LHCN-M2 (cell line): ENCODE results near the gene CCDC88C. TPM values are rescaled to one million over a fixed set of nuclear protein-coding genes. Genes with fewer than 3 reads are reported as not detected.
"Not testable (repeated sequence)": the region's sequence is repeated elsewhere in the genome, so short reads cannot be mapped to it uniquely, and the experiment has no call there.

Experiments
- DNase-seq: peaks from one replicate; pipeline ENCODE4 v3.0.0-alpha.2; 2012; ENCODE audit warnings: low read depth
- total RNA-seq: library from RNA; depleted of rRNA; stranded (reverse); fragments of >200 nt; gene quantifications from 2 replicates; pipeline ENCODE4 v1.2.3, GENCODE V29; 2014

CCDC88C gene
- total RNA-seq, 1 experiment from 2014 or later: 0.06 TPM

DNA sequence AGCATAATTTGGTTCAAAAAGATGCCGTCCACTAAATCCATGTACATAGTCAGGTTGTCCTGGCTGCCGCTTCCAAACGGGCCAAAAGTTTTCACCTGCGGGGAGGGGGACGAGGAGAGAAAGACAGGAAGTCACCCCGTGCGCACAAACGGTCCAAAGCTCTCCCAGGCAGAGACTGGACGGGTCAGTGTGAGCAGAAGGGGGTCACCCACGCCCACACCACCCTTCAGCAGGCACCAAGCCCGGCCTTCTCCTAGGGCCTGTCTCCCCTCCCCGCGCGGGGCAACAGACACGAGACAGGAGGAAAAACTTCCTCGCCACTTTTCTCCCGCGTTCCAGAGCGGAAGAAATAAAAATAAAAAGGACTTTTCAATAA, 888 bp downstream of the CCDC88C start:
- DNase-seq: no peak

- no peak for DNase-seq
These were observed 1.6 kb downstream of the CCDC88C start for GRCh38 chr14:91415794-91416743.

GRCh38 chr14:91414475-91414833, 3.2 kb downstream of the CCDC88C start:
- no peak for DNase-seq

DNA sequence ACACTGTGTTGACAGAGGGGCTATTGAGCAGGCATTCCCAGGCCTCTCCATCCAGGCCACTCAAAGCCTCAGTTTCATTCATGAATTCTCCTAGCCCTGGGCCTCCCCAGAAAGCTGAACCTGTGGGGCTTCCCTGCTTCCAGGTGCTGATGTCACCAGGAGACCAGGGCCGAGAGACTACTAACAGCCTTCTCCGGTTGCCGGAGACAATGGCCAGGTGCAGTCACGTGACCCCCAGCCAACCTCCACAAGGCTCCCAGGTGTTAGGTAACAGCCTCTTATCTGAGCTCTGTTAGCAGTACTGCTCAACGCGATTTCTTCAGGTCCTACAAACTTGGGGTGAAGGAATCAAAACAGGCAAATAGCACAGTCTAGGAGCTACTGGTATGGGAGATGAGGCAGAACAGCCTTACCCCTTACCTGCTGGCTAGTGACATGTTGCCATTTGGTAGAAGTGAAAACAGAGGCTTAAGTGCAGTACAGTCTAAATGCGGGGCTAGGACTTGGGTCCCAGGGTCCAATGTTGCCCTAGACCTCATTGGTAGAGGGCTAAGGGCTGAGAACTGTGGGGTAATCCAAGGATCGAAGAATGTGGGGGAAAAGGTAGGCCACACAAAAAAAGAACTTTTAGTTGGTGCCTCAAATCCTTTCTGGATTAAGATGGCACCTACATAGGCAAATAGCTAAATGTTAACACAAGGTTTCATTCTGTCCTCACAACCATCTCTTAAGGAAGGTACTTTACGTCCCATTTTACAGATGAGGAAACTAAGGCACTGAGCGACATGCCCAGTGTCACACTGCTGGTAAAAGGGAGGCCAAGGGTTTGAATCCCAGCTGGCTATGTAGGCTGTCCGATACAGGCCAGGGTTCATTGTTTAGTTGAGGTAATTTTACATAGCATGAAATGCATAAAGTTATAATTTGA, 3.8 kb downstream of the CCDC88C start:
- no peak for DNase-seq

DNA sequence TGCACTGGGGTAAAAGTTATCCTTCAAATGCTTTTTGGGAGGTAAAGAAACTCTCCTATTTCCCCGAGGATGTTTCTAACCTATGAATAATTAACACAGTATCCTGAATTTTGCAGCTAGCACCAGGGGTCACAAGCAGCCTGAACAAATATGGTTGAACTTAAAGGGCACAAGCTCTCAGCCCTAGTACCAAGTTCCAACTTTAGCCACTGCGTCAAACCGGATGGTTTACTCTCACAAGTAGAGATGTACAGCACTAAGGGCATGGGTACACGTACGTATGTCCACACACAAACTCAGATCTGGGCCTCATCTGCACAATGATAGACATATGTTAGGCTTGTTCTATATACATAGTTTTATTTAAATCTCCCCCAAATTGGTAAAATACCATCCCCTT, 4.7 kb downstream of the CCDC88C start:
- DNase-seq: no peak

DNA sequence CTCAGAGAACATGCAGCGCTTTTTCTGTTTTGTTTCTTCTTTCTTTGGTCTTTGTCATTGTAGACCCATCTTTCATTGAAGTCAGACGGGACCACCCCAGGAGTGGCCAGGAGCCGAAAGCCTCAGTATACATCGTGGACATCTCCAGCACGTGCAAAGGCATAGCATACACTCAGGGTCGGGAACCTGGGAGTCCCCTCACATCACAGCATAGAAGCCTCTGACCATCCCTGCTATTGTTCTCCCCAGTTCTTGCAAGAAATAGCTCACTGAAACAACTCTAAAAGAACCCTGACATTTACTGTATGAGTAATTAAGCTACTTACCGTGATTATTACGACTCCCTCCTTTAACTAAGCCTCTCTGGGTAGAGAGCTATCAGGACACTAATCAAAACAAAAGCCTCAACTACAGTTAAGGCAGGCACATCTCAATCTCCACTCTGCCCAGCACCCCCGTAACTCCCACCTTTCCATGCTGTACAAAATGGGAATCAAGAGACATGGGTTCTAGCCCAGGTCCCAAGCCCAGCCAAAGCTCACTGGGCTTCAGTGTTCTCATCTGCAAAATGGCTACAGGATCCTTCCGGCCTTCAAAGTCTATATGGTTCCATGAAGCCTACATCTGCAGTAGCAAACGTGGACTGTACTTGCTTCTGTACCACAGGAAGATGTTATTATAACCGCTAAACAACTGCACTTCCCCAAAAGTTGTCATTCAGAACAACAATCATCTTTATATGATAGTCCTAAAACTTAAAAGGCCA, 6.7 kb downstream of the CCDC88C start:
- no peak for DNase-seq

DNA sequence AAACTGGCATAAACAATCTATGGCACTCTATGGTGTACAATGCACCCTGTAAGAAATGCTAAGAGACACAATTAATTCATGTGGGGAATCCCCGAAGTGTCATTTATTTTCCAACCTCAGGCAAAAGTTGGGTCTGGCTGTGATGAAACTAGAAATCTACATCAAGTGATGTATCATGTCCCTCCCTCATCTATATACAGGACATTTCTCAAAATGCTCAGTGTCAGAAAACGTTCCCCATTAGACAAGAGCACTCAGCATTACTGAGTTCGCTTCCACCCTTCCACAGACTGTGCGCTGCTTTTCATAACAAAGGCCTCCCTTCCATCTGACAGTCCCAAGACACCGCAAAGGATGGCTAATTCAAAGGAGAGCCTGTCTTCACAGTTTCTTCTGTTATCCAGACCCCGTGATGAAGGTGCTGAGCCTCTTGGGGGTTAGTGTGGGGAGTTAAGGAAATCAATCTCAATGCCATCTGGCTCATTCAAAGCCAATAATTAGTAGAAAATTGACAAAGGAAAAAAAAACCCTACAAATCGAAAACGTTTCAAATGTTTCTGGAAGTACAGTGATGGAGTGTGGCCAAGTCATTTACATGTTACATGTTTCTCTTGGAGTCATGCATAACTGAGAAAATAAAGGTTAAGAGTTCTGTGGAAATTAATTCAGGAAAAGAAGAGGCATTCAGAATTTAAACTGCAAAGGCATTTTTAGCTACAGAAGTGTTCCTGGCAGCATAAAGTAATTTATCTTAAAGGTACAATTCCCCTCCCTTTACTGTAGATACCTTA, 7.5 kb downstream of the CCDC88C start:
- DNase-seq: no peak

GRCh38 chr14:91409240-91409639, 8.4 kb downstream of the CCDC88C start:
- not testable (repeated sequence) for DNase-seq

DNA sequence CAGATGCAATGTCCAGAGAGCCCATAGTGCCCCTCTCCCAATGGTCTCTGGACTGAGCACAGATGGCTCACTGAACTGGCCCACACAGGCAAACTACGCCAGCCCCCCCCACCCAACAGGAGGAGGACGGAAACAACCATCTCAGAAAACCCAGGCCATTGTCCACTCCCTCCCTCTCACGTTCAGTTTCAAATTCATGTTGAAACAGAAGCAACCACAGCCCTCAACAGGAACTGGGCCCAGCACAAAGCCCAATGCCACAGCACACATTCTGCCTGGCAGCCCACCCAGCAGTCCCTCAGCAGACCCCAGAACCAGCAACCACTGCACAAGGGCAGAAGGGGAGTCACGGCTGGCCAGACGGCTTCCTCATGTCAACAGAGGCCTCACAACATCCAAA, 10.6 kb downstream of the CCDC88C start:
- DNase-seq: no peak

DNA sequence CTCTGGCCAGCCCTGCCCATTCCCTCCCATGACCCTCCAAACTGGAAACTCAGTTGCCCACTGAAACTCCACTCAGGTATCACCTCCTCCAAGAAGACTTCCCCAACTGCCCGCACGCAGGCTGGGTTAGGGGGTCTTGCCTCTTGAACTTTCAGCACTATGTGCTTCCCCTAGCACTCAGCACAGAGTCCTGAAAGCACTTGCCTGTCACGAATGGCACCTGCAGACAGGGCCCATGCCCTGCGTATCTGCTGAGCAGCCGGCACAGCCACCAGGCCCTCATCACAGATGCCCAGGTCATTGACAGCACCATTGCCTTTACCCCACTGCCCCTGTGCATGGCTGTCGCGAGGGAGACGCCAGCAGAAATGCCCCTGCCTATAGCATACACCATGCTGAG, 11.2 kb downstream of the CCDC88C start:
- DNase-seq: no peak

DNA sequence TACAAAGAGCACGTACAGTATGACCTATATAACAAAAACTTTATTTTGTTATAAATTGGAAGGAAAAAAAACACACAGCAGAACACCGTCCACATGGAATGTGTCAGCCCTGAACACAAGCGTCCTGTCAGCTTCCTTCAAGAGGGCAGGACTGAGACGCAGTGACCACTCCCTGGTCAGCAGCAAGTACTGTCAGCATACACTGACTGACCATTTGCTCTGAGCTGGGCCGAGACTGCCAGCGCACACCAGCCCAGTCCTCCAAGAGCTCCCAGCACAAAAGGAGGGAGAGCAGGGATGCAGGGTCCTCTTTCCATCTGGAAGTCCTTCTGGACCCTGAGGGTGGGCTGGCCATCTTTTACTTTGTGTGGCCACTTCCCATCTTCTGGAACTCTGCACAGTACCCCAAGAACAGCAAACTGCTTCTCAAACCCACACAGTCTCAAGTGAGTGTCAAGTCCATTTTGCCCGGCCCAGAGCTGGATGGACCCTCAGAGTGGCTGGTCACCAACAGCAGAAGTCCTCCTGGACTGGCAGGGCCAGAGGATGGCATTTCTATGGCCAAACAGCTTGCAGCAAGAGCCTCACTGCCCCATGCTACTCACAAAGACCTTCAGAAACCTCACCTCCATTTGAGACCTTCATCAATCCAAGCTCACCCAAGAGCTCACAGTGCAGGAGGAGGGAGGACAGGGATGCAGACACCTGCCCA, 11.7 kb downstream of the CCDC88C start:
- DNase-seq: no peak

- DNase-seq: no peak
These were observed 12.3 kb downstream of the CCDC88C start for GRCh38 chr14:91405241-91405721.

DNA sequence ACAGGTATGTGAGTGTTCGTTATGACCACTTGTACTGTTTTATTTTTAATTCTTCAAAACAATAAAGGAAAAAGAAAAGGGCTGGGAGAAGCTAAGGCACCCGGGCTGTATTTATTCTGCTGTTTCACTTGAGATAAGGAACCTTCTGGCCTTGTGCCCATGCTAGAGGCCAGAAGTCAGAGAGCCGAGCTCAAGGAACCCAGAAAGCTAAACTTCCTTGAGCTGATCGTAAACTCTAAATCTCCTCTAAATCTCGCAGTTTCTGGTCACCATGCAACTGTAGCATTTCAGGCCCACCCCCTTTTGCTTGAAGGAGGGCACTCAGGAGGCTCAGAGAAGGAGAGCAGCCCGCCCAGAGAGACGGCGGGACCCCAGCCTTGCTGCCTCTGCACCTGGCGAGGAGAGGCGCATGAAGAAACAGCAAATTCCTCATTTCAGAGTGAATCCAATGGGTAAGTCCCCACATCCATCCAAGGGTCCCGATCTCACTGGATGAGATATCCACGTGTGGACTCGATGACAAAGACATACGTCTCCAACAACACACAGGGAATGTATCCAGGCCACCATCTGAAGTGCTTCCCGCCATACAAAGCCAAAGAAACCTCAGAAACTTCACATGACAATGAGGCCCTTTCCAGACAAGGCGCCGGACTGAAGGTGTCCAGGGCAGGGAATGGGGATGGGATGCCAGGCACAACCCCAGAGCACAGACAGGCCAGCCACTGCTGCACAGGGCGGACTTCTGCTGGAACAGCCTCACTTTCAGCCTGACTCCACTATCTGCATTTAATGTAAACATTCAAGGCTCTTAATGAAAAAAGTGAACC, 14.6 kb downstream of the CCDC88C start:
- DNase-seq: no peak

DNA sequence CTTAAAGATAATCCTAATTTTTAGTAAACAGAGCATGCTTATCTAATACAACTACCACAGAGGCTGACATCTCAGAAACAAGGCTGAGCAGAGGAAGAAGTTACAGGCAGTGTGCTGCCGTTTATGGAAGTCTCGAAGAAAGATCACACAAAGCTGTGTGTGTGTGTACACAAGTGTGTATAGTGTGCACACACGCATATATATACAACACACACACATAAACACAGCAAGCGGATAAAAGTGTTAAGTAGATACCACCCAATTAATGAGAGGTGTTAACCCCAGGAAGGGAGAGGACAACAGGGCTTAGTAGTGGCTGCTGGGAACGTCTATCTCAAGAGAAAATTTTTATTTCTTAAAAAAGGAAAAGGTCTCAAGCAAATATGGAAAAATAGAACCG, 15.3 kb downstream of the CCDC88C start:
- no peak for DNase-seq

DNA sequence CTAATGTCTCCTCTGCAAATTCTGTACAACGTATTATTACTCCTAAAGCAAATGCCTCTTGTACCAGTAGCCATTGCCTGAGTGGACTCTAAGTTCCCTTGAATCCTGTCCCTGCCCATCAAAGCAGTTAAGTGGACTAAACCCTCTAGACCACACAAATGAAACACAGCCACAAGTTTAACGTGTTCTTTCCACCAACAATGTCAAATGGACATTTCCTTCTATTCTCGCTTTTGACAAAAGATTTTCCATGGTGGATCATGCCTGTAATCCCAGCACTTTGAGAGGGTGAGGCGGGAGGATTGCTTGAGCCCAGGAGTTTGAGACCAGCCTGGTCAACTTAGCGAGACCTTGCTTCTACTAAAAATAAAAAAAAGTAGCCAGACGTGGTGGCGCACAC, 15.9 kb downstream of the CCDC88C start:
- no peak for DNase-seq

- peak; percentile 4 for DNase-seq
These were observed 16.9 kb downstream of the CCDC88C start for GRCh38 chr14:91400696-91401095.

- no peak for DNase-seq
These were observed 17.6 kb downstream of the CCDC88C start for GRCh38 chr14:91399868-91400640.

GRCh38 chr14:91398707-91399106, 18.9 kb downstream of the CCDC88C start:
- no peak for DNase-seq
